Cardiac fibroblast (primary cell): ENCODE measurements around the gene CENPP.

ENCODE experiments used
- DNase-seq, 2 donors: peaks; one replicate each; pipeline versions ENCODE4 v3.0.0 to v3.0.0-alpha.2; 2010; ENCODE audit warnings: low read depth in 2 of 2
- H3K4me3 ChIP-seq, 2 donors: replicated peaks in 1 of 2; 1 replicate in 1 of 2; 2 replicates in 1 of 2; pipeline ENCODE4 v1.5.1; 2011; ENCODE audit warnings: low read depth in 2 of 2, low read length in 2 of 2, mild to moderate bottlenecking in 2 of 2, moderate library complexity in 1 of 2
- CTCF ChIP-seq: IDR thresholded peaks from one replicate; pipeline ENCODE4 v1.5.1; 2011; ENCODE audit warnings: low read depth, mild to moderate bottlenecking, low read length, inconsistent platforms

CENPP gene

GRCh38 chr9:92327283-92327850 lies 1.6 kb downstream of the CENPP start:
- H3K4me3 ChIP-seq: no peak overlapping the region
- TF ChIP-seq CTCF: no peak

GRCh38 chr9:92328225-92328624 lies 2.5 kb downstream of the CENPP start:
- peak; percentile 70 to 81 for DNase-seq
- peak; percentile 40 for TF ChIP-seq CTCF

More at GRCh38 chr9:92327283-92327850, 1.6 kb downstream of the CENPP start:
- no peak for DNase-seq

GRCh38 chr9:92332577-92333281 lies 7.0 kb downstream of the CENPP start:
- H3K4me3 ChIP-seq: no peak overlapping the region
- peak; percentile 35 to 79 for DNase-seq
- no peak for TF ChIP-seq CTCF

More at GRCh38 chr9:92328225-92328624, 2.5 kb downstream of the CENPP start:
- H3K4me3 ChIP-seq: no peak overlapping the region

- no peak overlapping the region for H3K4me3 ChIP-seq
- no peak for TF ChIP-seq CTCF
- no peak for DNase-seq
These were observed 7.5 kb downstream of the CENPP start for GRCh38 chr9:92333282-92333634.

GRCh38 chr9:92341578-92341977 lies 15.8 kb downstream of the CENPP start:
- H3K4me3 ChIP-seq: no peak overlapping the region
- no peak for DNase-seq
- no peak for TF ChIP-seq CTCF

- peak; percentile 31 to 76 for DNase-seq
- TF ChIP-seq CTCF: no peak
- H3K4me3 ChIP-seq: no peak overlapping the region
These were observed 17.2 kb downstream of the CENPP start for GRCh38 chr9:92342825-92343488.
